Heart right ventricle (tissue), 16 donors: ENCODE measurements around the gene PIGT. TPM values are rescaled to one million over a fixed set of nuclear protein-coding genes. Genes with fewer than 3 reads are reported as not detected.

Experiments
- ATAC-seq, 8 donors: fragments of 200-7000 bp; cut with Tn5 transposase; one replicate each; pipeline ENCODE4 v1.9.1; 2020; ENCODE audit warnings: mild to moderate bottlenecking in 8 of 8, moderate library complexity in 8 of 8, moderate number of reproducible peaks in 1 of 8
- DNase-seq, 2 donors: peaks; one replicate each; pipeline ENCODE4 v3.0.0-alpha.2; 2020
- H3K27ac ChIP-seq, 10 donors: fragments of 200-600 bp; sonication (generic) in 2 of 10; one replicate each; pipeline versions ENCODE4 v1.5.0 to v1.8.0; 2020 to 2022; ENCODE audit warnings: mild to moderate bottlenecking in 3 of 10
- H3K27me3 ChIP-seq, 7 donors: fragments of 200-600 bp; one replicate each; pipeline ENCODE4 v1.8.0; 2021 to 2022; ENCODE audit warnings: mild to moderate bottlenecking in 2 of 7
- H3K36me3 ChIP-seq, 9 donors: fragments of 200-600 bp; sonication (generic) in 1 of 9; one replicate each; pipeline versions ENCODE4 v1.5.0 to v1.8.0; 2020 to 2022; ENCODE audit warnings: mild to moderate bottlenecking in 2 of 9
- H3K4me1 ChIP-seq, 9 donors: fragments of 200-600 bp; sonication (generic) in 1 of 9; one replicate each; pipeline versions ENCODE4 v1.5.0 to v1.8.0; 2020 to 2022; ENCODE audit warnings: mild to moderate bottlenecking in 4 of 9
- H3K4me3 ChIP-seq, 10 donors: fragments of 200-600 bp; sonication (generic) in 2 of 10; one replicate each; pipeline versions ENCODE4 v1.5.0 to v1.8.0; 2020 to 2022; ENCODE audit warnings: mild to moderate bottlenecking in 7 of 10, moderate library complexity in 2 of 10
- H3K9me3 ChIP-seq, 11 donors: fragments of 200-600 bp in 10 of 11; sonication (generic) in 2 of 11; one replicate each; pipeline versions ENCODE4 v1.5.0 to v1.8.0; 2013 to 2022; ENCODE audit warnings: mild to moderate bottlenecking in 2 of 11, control low read depth in 1 of 11, moderate library complexity in 1 of 11
- CTCF ChIP-seq, 9 donors: fragments of 200-600 bp; sonication (generic) in 2 of 9; IDR thresholded peaks; one replicate each; pipeline versions ENCODE4 v1.5.0 to v1.8.0; 2021 to 2022; ENCODE audit warnings: antibody characterized with exemption in 9 of 9, mild to moderate bottlenecking in 5 of 9, moderate library complexity in 1 of 9
- WGBS, 2 donors: extraction: QIAGEN DNeasy Blood & Tissue Kit; methylation state at CpG; one replicate each; pipeline ENCODE4 v1.1.7; 2013; ENCODE audit warnings: inconsistent platforms in 1 of 2; 5-methylcytosine and 5-hydroxymethylcytosine counted together
- intact Hi-C, 10 donors: fragments of 100-400 bp; cut with DNase I; formaldehyde crosslinking; loops; one replicate each; pipeline versions ENCODE4 v1.11.1 to v1.14.2; 2022
- polyA plus RNA-seq, 2 donors: library from polyadenylated mRNA; stranded (reverse); fragments of 200-250 nt; gene quantifications; one replicate each; pipeline ENCODE4 v1.2.3, GENCODE V29; 2013
- total RNA-seq, 10 donors: library from RNA; stranded (reverse); fragmentation: NEBNext Ultra II Directional in 3 of 10; extraction: Animal tissue kit (Norgen Biotek cat#: 25700) in 3 of 10; gene quantifications; one replicate each; pipeline versions ENCODE4 v1.2.1 to v1.2.4, GENCODE V29; 2021 to 2023
- donor health status: Arrhythmogenic right ventricular cardiomyopathy.
- donor health status: ischemic (EF 13 %, LVEDD 7.1; RV severe dilation, severe dysfunction).
- donor health status: healthy with polysubstance abuse.
- donor health status: DM: no; HTN: yes; CAD: no.
- donor health status: DM: no; HTN: no; CAD: no.
- donor health status: ischemic (EF 25% LVEDD 6.9; RV normal size, moderate dysfunction).
- donor health status: ischemic (EF 25% LVEDD 5.7; RV mildly dilated, moderate dysfunction).
- donor health status: healthy.
- donor health status: DM: yes; HTN: yes; CAD: no.
- donor health status: Ischemic cardiomyopathy.
- donor health status: ischemic (EF 35%, LVEDD 5.7; RV mildly dilated, moderate dysfunction).
- donor health status: nonischemic (EF 11% LVEDD 7.7; RV severe dilation, severe dysfunction).
- donor health status: DM: yes; HTN: yes; CAD: no.
- donor health status: PGD.
- donor health status: ischemic (EF 29% LVEDD 5.4; RV normal size, mild dysfunction).
- donor health status: nonischemic (EF 23%, LVEDD 6.1; RV moderate dilation, normal function).

The PIGT gene
- total and polyA plus RNA-seq, 12 donors: 72.9 to 221 (median 144) TPM

GRCh38 chr20:45408646-45409213, 7.2 kb upstream of the PIGT start:
- no peak for TF ChIP-seq CTCF (IDR thresholded peaks at IDR 0.05)
- H3K4me1 ChIP-seq: peaks cover 0 to 51% (median 39%) of the 10 kb centered on the region in 9 donors

DNA sequence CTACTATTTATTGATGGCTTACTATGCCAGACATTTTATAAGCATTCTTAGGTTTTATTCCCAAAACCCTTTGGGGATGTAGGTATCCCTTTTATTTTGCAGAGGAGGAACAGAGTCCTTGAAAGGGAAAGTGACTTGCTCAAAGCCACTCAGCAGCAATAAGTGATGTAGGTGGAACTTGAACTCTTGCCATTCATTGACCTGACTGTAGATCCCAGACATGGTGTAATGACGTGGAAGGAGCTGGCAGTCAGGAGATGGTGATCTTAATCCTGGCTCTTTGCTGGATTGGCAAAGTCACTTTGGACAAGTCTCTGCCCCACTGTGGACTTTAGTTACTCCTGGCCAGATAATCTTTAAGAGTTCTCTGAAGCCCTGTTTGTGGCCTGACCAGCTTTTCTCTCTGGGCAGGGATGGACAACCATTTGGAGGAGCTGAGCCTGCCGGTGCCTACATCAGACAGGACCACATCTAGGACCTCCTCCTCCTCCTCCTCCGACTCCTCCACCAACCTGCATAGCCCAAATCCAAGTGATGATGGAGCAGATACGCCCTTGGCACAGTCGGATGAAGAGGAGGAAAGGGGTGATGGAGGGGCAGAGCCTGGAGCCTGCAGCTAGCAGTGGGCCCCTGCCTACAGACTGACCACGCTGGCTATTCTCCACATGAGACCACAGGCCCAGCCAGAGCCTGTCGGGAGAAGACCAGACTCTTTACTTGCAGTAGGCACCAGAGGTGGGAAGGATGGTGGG, 6.2 kb upstream of the PIGT start:
- H3K4me3 ChIP-seq: peak overlapping the region; percentile 15 to 97 (median 88)
- DNase-seq (no peak), ATAC-seq (peak in 1 of 8 donors; percentile 4)
- H3K27me3 ChIP-seq: peaks cover 0 to 19% (median 0%) of the 10 kb centered on the region in 7 donors
- no peak for TF ChIP-seq CTCF (IDR thresholded peaks at IDR 0.05)
- H3K4me1 ChIP-seq: peaks cover 0 to 51% (median 39%) of the 10 kb centered on the region in 9 donors
- 70 to 82% methylated on average over 7 of the region's 7 CpGs for WGBS, 2 donors
- peak overlapping the region in 9 of 10 donors; percentile 54 to 100 (median 98) for H3K27ac ChIP-seq
- H3K36me3 ChIP-seq: peaks cover 0 to 49% (median 24%) of the 10 kb centered on the region in 9 donors
- intact Hi-C loops: loop anchor here in 4 of 10 donors (5.0 kb wide), 2 partner anchors 37 to 52 kb away; no protein-coding TSS in a partner anchor
- H3K9me3 ChIP-seq: no peaks in the 10 kb centered on the region

More at GRCh38 chr20:45408646-45409213, 7.2 kb upstream of the PIGT start:
- DNase-seq (peak; percentile 16), ATAC-seq (no peak)
- Histone ChIP-seq H3K4me3 (peak overlapping the region; percentile 35 to 97 (median 88)), H3K36me3 (peaks cover 0 to 49% (median 24%) of the 10 kb centered on the region in 9 donors), H3K27me3 (peaks cover 0 to 23% (median 0%) of the 10 kb centered on the region in 7 donors), H3K9me3 (no peaks in the 10 kb centered on the region), H3K27ac (peak overlapping the region; percentile 94 to 100 (median 98))
- 43 to 52% methylated on average over 7 of the region's 7 CpGs for WGBS, 2 donors
- intact Hi-C loops: loop anchor here in 4 of 10 donors (5.0 kb wide), 2 partner anchors 36 to 51 kb away; no protein-coding TSS in a partner anchor

- Histone ChIP-seq H3K4me1 (peaks cover 0 to 55% (median 40%) of the 10 kb centered on the region in 9 donors), H3K9me3 (no peaks in the 10 kb centered on the region), H3K27ac (peak overlapping the region; percentile 54 to 100 (median 94)), H3K4me3 (peak overlapping the region in 2 of 10 donors; percentile 52 to 96), H3K36me3 (peaks cover 0 to 49% (median 24%) of the 10 kb centered on the region in 9 donors), H3K27me3 (peaks cover 0 to 11% (median 0%) of the 10 kb centered on the region in 7 donors)
- TF ChIP-seq CTCF (IDR thresholded peaks at IDR 0.05): no peak
- ATAC-seq (no peak), DNase-seq (peak in 1 of 2 donors; percentile 32)
- 44 to 58% methylated on average over 8 of the region's 8 CpGs for WGBS, 2 donors
- intact Hi-C loops: no loop called here
Observed at GRCh38 chr20:45410887-45411286, 5.1 kb upstream of the PIGT start.

DNA sequence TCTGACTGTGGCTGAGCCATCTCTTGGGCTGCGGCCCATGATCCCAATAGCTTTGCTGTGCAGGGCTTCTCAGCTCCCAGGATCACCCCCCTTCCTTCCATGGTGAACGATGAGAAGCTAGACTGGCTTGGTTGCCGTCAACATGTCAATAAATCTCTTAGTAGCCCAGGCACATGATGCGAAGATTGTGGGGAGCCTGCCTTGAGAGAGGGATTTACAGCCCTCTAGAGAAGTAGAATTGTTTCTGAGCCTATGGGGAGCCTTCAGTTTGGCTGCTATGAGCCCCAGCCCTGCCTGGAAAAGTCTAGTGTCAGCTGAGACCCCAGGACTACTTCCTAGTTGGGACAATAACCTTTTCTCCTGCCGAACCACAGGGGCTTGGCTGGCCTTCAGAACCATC, 3.3 kb upstream of the PIGT start:
- H3K4me1 ChIP-seq: peaks cover 0 to 65% (median 47%) of the 10 kb centered on the region in 9 donors
- no peaks in the 10 kb centered on the region for H3K27me3 ChIP-seq
- H3K27ac ChIP-seq: peak overlapping the region in 2 of 10 donors; percentile 5 to 100
- no peak overlapping the region for H3K4me3 ChIP-seq
- ATAC-seq: no peak
- H3K36me3 ChIP-seq: peaks cover 0 to 51% (median 24%) of the 10 kb centered on the region in 9 donors
- DNase-seq: no peak
- no peaks in the 10 kb centered on the region for H3K9me3 ChIP-seq
- intact Hi-C loops: no loop called here
- WGBS, 2 donors: 80 to 86% methylated on average over 5 of the region's 5 CpGs
- no peak for TF ChIP-seq CTCF (IDR thresholded peaks at IDR 0.05)
